SK-N-SH (cell line): Measurements from ENCODE around the gene SCAMP3. TPM values are rescaled to one million over a fixed set of nuclear protein-coding genes. Genes with fewer than 3 reads are reported as not detected.

Source experiments
- CTCF ChIA-PET: fragments of 300-600, 350-600 bp; formaldehyde crosslinking; extraction: SDS; loops from one replicate; lab custom pipeline; 2021; lab: Yijun Ruan, JAX
- POLR2A ChIA-PET: fragments of 350-600 bp; sonication (Branson Sonifier 250); formaldehyde crosslinking; extraction: SDS; loops from one replicate; lab custom pipeline; 2020; ENCODE audit warnings: antibody characterized with exemption, inconsistent platforms; lab: Yijun Ruan, JAX
- DNase-seq: peaks from one replicate; pipeline ENCODE4 v3.0.0; 2012
- H2AFZ ChIP-seq: fragments of 200-600 bp; sonication (generic); 2 replicates; pipeline ENCODE4 v1.8.1; 2016; ENCODE audit warnings: antibody characterized with exemption, mild to moderate bottlenecking, low read depth
- H3F3A ChIP-seq: fragments of 200-600 bp; sonication (generic); replicated peaks from 2 replicates; pipeline ENCODE3; 2016; ENCODE audit warnings: antibody characterized with exemption, mild to moderate bottlenecking; ENCODE audit not compliant: insufficient read depth
- H3K27ac ChIP-seq, 2 experiments: fragments of 200-500 bp in 1 of 2; fragments of 200-600 bp in 1 of 2; sonication (Bioruptor generic) in 1 of 2; sonication (generic), shearing (Covaris generic) in 1 of 2; 2 replicates each; pipeline versions ENCODE4 v1.5.1 to v1.6.1; 2014 to 2016; ENCODE audit warnings: low read depth in 2 of 2, inconsistent platforms in 1 of 2, low read length in 1 of 2, mild to moderate bottlenecking in 1 of 2, mixed read lengths in 1 of 2
- H3K27me3 ChIP-seq: fragments of 200-600 bp; sonication (generic), shearing (Covaris generic); 2 replicates; pipeline ENCODE4 v1.6.1; 2016; ENCODE audit warnings: mixed run types; ENCODE audit not compliant: insufficient read depth
- H3K36me3 ChIP-seq, 2 experiments: fragments of 200-500 bp in 1 of 2; fragments of 200-600 bp in 1 of 2; sonication (Bioruptor generic) in 1 of 2; sonication (generic) in 1 of 2; replicated peaks in 1 of 2; 2 replicates each; pipeline versions ENCODE3 to v1.5.1; 2014 to 2016; ENCODE audit warnings: low read length in 1 of 2, mild to moderate bottlenecking in 1 of 2; ENCODE audit not compliant: insufficient read depth in 2 of 2, control insufficient read depth in 1 of 2
- H3K4me1 ChIP-seq, 2 experiments: fragments of 200-500 bp in 1 of 2; fragments of 200-600 bp in 1 of 2; sonication (Bioruptor generic) in 1 of 2; sonication (generic), shearing (Covaris generic) in 1 of 2; 2 replicates each; pipeline versions ENCODE4 v1.5.1 to v1.6.1; 2014 to 2016; ENCODE audit warnings: low read depth in 1 of 2, low read length in 1 of 2, mixed run types in 1 of 2; ENCODE audit not compliant: insufficient read depth in 2 of 2, control insufficient read depth in 1 of 2
- H3K4me2 ChIP-seq: fragments of 200-600 bp; sonication (generic), shearing (Covaris generic); 2 replicates; pipeline ENCODE4 v1.6.1; 2017; ENCODE audit warnings: mixed run types
- H3K4me3 ChIP-seq, 2 experiments: fragments of 200-500 bp in 1 of 2; fragments of 200-600 bp in 1 of 2; sonication (Bioruptor generic) in 1 of 2; sonication (generic), shearing (Covaris generic) in 1 of 2; 2 replicates each; pipeline versions ENCODE4 v1.5.1 to v1.8.1; 2014 to 2016; ENCODE audit warnings: low read depth in 2 of 2, inconsistent platforms in 1 of 2, low read length in 1 of 2, mild to moderate bottlenecking in 1 of 2, mixed read lengths in 1 of 2, moderate library complexity in 1 of 2
- H3K79me2 ChIP-seq: fragments of 200-600 bp; sonication (generic); 2 replicates; pipeline ENCODE4 v1.8.1; 2017; ENCODE audit warnings: mild to moderate bottlenecking; ENCODE audit not compliant: insufficient read depth
- H3K9ac ChIP-seq: fragments of 200-600 bp; sonication (generic); 2 replicates; pipeline ENCODE4 v1.6.1; 2017; ENCODE audit warnings: mixed run types
- H3K9me2 ChIP-seq: fragments of 200-600 bp; sonication (generic); 2 replicates; pipeline ENCODE4 v1.6.1; 2017; ENCODE audit warnings: mixed run types
- H3K9me3 ChIP-seq: fragments of 200-600 bp; sonication (generic); 2 replicates; pipeline ENCODE4 v1.6.1; 2017; ENCODE audit warnings: mixed run types, mild to moderate bottlenecking, moderate library complexity
- H4K20me1 ChIP-seq: fragments of 200-600 bp; sonication (generic); 2 replicates; pipeline ENCODE4 v1.6.1; 2017; ENCODE audit warnings: mild to moderate bottlenecking, mixed run types; ENCODE audit not compliant: insufficient read depth
- ELF1 ChIP-seq: IDR thresholded peaks from 2 replicates; pipeline ENCODE4 v1.4.0; 2012
- EP300 ChIP-seq, 2 experiments: IDR thresholded peaks; 2 replicates each; pipeline versions ENCODE4 v1.4.0 to v1.6.1; 2012; ENCODE audit warnings: borderline replicate concordance in 1 of 2, low read depth in 1 of 2, low read length in 1 of 2
- EZH2phosphoT487 ChIP-seq: fragments of 200-600 bp; sonication (generic); IDR thresholded peaks from 2 replicates; pipeline ENCODE4 v1.6.1; 2017; ENCODE audit warnings: low read depth, mixed run types, mild to moderate bottlenecking, antibody characterized with exemption, moderate library complexity, borderline replicate concordance
- FOXJ3 ChIP-seq: sonication (generic); formaldehyde crosslinking; IDR thresholded peaks from 2 replicates; pipeline ENCODE4 v1.5.1; 2020; ENCODE audit warnings: mild to moderate bottlenecking, missing genetic modification reagents
- MAX ChIP-seq: IDR thresholded peaks from 2 replicates; pipeline ENCODE4 v1.4.0; 2012; ENCODE audit warnings: low read depth
- MEF2A ChIP-seq: IDR thresholded peaks from 2 replicates; pipeline ENCODE4 v1.4.0; 2012; ENCODE audit warnings: low read depth, borderline replicate concordance
- MXI1 ChIP-seq: IDR thresholded peaks from 2 replicates; pipeline ENCODE4 v1.6.1; 2012; ENCODE audit warnings: mild to moderate bottlenecking, low read depth, low read length, improper control_type of control experiment
- NFIC ChIP-seq: IDR thresholded peaks from 2 replicates; pipeline ENCODE4 v1.4.0; 2012; ENCODE audit warnings: borderline replicate concordance
- NRF1 ChIP-seq: IDR thresholded peaks from 2 replicates; pipeline ENCODE4 v1.6.1; 2012; ENCODE audit warnings: low read depth, mild to moderate bottlenecking, low read length
- POLR2AphosphoS5 ChIP-seq: IDR thresholded peaks from 2 replicates; pipeline ENCODE4 v1.6.1; 2012; ENCODE audit warnings: low read depth, low read length
- RAD21 ChIP-seq: IDR thresholded peaks from 2 replicates; pipeline ENCODE4 v1.6.1; 2012; ENCODE audit warnings: mild to moderate bottlenecking, low read length
- RCOR1 ChIP-seq: fragments of 150-350 bp; IDR thresholded peaks from 2 replicates; pipeline ENCODE4 v1.6.1; 2017; ENCODE audit warnings: antibody characterized with exemption, low read length
- REST ChIP-seq: IDR thresholded peaks from 2 replicates; pipeline ENCODE4 v1.6.1; 2012; ENCODE audit warnings: mild to moderate bottlenecking, low read depth, low read length, moderate library complexity
- SIN3A ChIP-seq: IDR thresholded peaks from 2 replicates; pipeline ENCODE4 v1.6.1; 2012; ENCODE audit warnings: low read depth, mild to moderate bottlenecking, low read length, moderate library complexity, borderline replicate concordance
- TCF12 ChIP-seq: IDR thresholded peaks from 2 replicates; pipeline ENCODE4 v1.4.0; 2012
- TEAD4 ChIP-seq: IDR thresholded peaks from 2 replicates; pipeline ENCODE4 v1.4.0; 2012; ENCODE audit warnings: mild to moderate bottlenecking, borderline replicate concordance; ENCODE audit not compliant: insufficient read depth
- USF1 ChIP-seq: IDR thresholded peaks from 2 replicates; pipeline ENCODE4 v1.4.0; 2012; ENCODE audit warnings: low read depth, borderline replicate concordance
- USF2 ChIP-seq: fragments of 150-350 bp; IDR thresholded peaks from 2 replicates; pipeline ENCODE4 v1.6.1; 2017; ENCODE audit warnings: antibody characterized with exemption, low read length, low read depth, borderline replicate concordance
- YY1 ChIP-seq: IDR thresholded peaks from 2 replicates; pipeline ENCODE4 v1.4.0; 2012; ENCODE audit warnings: low read depth, mild to moderate bottlenecking
- ZBTB33 ChIP-seq: IDR thresholded peaks from 2 replicates; pipeline ENCODE4 v1.4.0; 2012; ENCODE audit warnings: low read depth, borderline replicate concordance
- WGBS: methylation state at CpG from one replicate; pipeline ENCODE4 v1.1.6; 2017; ENCODE audit warnings: low lambda C conversion rate; 5-methylcytosine and 5-hydroxymethylcytosine counted together
- polyA plus RNA-seq, 3 experiments: library from polyadenylated mRNA; depleted of rRNA; stranded (reverse); fragments of >200 nt; gene quantifications; 2 replicates each; pipeline ENCODE4 v1.2.3, GENCODE V29; 2012

Gene SCAMP3
- polyA plus RNA-seq, 1 of the 3 experiments (the other 2 are of a cell fraction): 193 TPM

- no peaks in the 10 kb centered on the region for H3K27me3 ChIP-seq
- TF ChIP-seq MEF2A: no peak
- no peak for TF ChIP-seq REST
- no peak for TF ChIP-seq YY1
- TF ChIP-seq POLR2AphosphoS5: no peak
- TF ChIP-seq NFIC: no peak
- TF ChIP-seq ELF1: no peak
- no peak for TF ChIP-seq RCOR1
- TF ChIP-seq, all 33 proteins: peak for 0
- CTCF ChIA-PET: interaction anchor here (0.9 to 1.0 kb wide), 2 partner anchors 9 to 219 kb away, joined by 3 to 4 read pairs; no protein-coding TSS in a partner anchor
- no peak overlapping the region for H3K27ac ChIP-seq
- H3K9me3 ChIP-seq: no peaks in the 10 kb centered on the region
- no peaks in the 10 kb centered on the region for H4K20me1 ChIP-seq
- no peak overlapping the region for H3K9ac ChIP-seq
- H3K4me1 ChIP-seq: no peaks in the 10 kb centered on the region
- POLR2A ChIA-PET: no interaction called here
- H3K4me2 ChIP-seq: no peak overlapping the region
- no peak overlapping the region for H3K4me3 ChIP-seq
- no peaks in the 10 kb centered on the region for H3F3A ChIP-seq
- no peaks in the 10 kb centered on the region for H3K9me2 ChIP-seq
- no peak overlapping the region for H2AFZ ChIP-seq
- DNase-seq: no peak
- H3K79me2 ChIP-seq: no peaks in the 10 kb centered on the region
- H3K36me3 ChIP-seq: no peaks in the 10 kb centered on the region
- 95% methylated on average over 14 of the region's 14 CpGs for WGBS
Observed at GRCh38 chr1:155285063-155285462, 22.9 kb upstream of the SCAMP3 start.

GRCh38 chr1:155284476-155284875 lies 22.3 kb upstream of the SCAMP3 start:
- CTCF ChIA-PET: interaction anchor here (2.3 kb wide), 1 partner anchor 34 kb away, joined by 9 read pairs; no protein-coding TSS in a partner anchor
- no peak for DNase-seq
- no peaks in the 10 kb centered on the region for H3K36me3 ChIP-seq
- no peak overlapping the region for H3K9ac ChIP-seq
- TF ChIP-seq USF2 (no peak), MXI1 (no peak), EZH2phosphoT487 (no peak), EP300 (IDR thresholded peaks at IDR 0.05; ENCODE audit: borderline replicate concordance in 1 of 2, low read depth in 1 of 2, low read length in 1 of 2) (no peak), USF1 (no peak), TCF12 (no peak), RAD21 (no peak), FOXJ3 (CRISPR knock-in tag) (no peak), RCOR1 (no peak), YY1 (no peak), SIN3A (no peak), MAX (no peak), ZBTB33 (no peak), NRF1 (no peak), TEAD4 (no peak)
- no peak overlapping the region for H3K27ac ChIP-seq
- WGBS: 83% methylated on average over 7 of the region's 12 CpGs
- POLR2A ChIA-PET: no interaction called here
- no peak overlapping the region for H2AFZ ChIP-seq
- H3K4me2 ChIP-seq: no peak overlapping the region
- H3K4me3 ChIP-seq: no peak overlapping the region
- H3K27me3 ChIP-seq: no peaks in the 10 kb centered on the region
- H3K79me2 ChIP-seq: no peaks in the 10 kb centered on the region
- no peaks in the 10 kb centered on the region for H3K9me2 ChIP-seq
- H3K4me1 ChIP-seq: no peaks in the 10 kb centered on the region; a peak in 1 of 4 replicates
- no peaks in the 10 kb centered on the region for H3K9me3 ChIP-seq
- no peaks in the 10 kb centered on the region for H4K20me1 ChIP-seq
- no peaks in the 10 kb centered on the region for H3F3A ChIP-seq
